Testis (tissue), 3 donors: ENCODE data around the gene SH3RF3. TPM values are rescaled to one million over a fixed set of nuclear protein-coding genes. Genes with fewer than 3 reads are reported as not detected.

Experiments
- DNase-seq: peaks from one replicate; pipeline ENCODE4 v3.0.0-alpha.2; 2019
- H3K27ac ChIP-seq, 2 donors: fragments of 200-600 bp; sonication (generic); one replicate each; pipeline ENCODE4 v1.5.1; 2019
- H3K27me3 ChIP-seq: fragments of 200-600 bp; sonication (generic); one replicate; pipeline ENCODE4 v1.5.1; 2019
- H3K36me3 ChIP-seq: fragments of 200-600 bp; sonication (generic); one replicate; pipeline ENCODE4 v1.5.1; 2017; ENCODE audit warnings: low read depth; ENCODE audit errors: missing control alignments
- H3K4me1 ChIP-seq: fragments of 200-600 bp; sonication (generic); one replicate; pipeline ENCODE4 v1.5.1; 2019
- H3K4me3 ChIP-seq, 2 donors: fragments of 200-600 bp; sonication (generic); one replicate each; pipeline ENCODE4 v1.5.1; 2017 to 2019
- H3K9me3 ChIP-seq: fragments of 200-600 bp; sonication (generic); one replicate; pipeline ENCODE4 v1.5.1; 2017
- POLR2A ChIP-seq: fragments of 450-650 bp; IDR thresholded peaks from one replicate; pipeline ENCODE4 v1.6.1; 2017; ENCODE audit warnings: antibody characterized with exemption, mild to moderate bottlenecking, moderate library complexity
- WGBS, 2 donors: methylation state at CpG; one replicate each; pipeline ENCODE4 v1.1.5; 2018; 5-methylcytosine and 5-hydroxymethylcytosine counted together
- intact Hi-C: fragments of 100-400 bp; cut with DNase I; formaldehyde crosslinking; loops from one replicate; pipeline ENCODE4 v1.15.1; 2023; ENCODE audit warnings: low total_unique reads
- polyA plus RNA-seq: library from polyadenylated mRNA; stranded (reverse); fragments of 350-450 nt; fragmentation: Illumina TruSeq; extraction: RNeasy Lipid Tissue Mini Kit (QIAGEN cat#74804); gene quantifications from one replicate; pipeline ENCODE4 v1.2.3, GENCODE V29; 2014; ENCODE audit warnings: low read depth, low replicate concordance; ENCODE audit not compliant: insufficient read depth
- total RNA-seq, 2 donors: library from RNA; depleted of rRNA; stranded (reverse); fragments of >200 nt; gene quantifications; one replicate each; pipeline ENCODE4 v1.2.3, GENCODE V29; 2016
- TF ChIP-seq, protein P1 (sequence below), 3 experiments: fragments of 450-650 bp in 2 of 3; fragments of 200-600 bp in 1 of 3; sonication (generic) in 1 of 3; IDR thresholded peaks; one replicate each; pipeline ENCODE4 v1.5.1; 2016 to 2019; ENCODE audit warnings: antibody characterized with exemption in 3 of 3, mild to moderate bottlenecking in 2 of 3, moderate library complexity in 1 of 3

Gene SH3RF3
- total and polyA plus RNA-seq, 3 donors from 2014 or later: 9.3 to 20.1 (median 16.5) TPM

DNA sequence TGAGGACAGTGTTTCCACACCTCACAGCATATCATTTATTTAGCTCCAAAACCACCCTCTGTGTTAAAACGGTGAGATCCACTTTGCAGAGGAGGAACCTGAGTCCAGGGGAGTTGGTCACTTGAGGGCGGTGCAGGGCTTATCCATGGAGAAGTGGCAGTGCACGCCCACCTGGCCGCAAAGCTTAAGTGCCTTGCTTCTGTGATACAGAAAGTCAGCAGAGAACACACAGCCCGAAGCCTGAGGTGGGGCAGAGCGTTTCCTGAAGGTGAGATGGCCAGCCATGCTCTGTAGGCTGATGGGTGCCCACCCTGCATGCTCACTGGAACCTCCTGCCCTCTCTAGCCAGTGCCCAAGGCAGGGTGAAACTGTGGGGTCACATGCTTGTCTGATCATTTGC, 87.3 kb downstream of the SH3RF3 start:
- Histone ChIP-seq H3K4me1 (no peaks in the 10 kb centered on the region), H3K4me3 (no peak overlapping the region), H3K36me3 (no peaks in the 10 kb centered on the region), H3K9me3 (no peaks in the 10 kb centered on the region), H3K27ac (no peak overlapping the region), H3K27me3 (no peaks in the 10 kb centered on the region)
- intact Hi-C loops: no loop called here
- no peak for DNase-seq
- TF ChIP-seq, protein P1, sequence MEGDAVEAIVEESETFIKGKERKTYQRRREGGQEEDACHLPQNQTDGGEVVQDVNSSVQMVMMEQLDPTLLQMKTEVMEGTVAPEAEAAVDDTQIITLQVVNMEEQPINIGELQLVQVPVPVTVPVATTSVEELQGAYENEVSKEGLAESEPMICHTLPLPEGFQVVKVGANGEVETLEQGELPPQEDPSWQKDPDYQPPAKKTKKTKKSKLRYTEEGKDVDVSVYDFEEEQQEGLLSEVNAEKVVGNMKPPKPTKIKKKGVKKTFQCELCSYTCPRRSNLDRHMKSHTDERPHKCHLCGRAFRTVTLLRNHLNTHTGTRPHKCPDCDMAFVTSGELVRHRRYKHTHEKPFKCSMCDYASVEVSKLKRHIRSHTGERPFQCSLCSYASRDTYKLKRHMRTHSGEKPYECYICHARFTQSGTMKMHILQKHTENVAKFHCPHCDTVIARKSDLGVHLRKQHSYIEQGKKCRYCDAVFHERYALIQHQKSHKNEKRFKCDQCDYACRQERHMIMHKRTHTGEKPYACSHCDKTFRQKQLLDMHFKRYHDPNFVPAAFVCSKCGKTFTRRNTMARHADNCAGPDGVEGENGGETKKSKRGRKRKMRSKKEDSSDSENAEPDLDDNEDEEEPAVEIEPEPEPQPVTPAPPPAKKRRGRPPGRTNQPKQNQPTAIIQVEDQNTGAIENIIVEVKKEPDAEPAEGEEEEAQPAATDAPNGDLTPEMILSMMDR (IDR thresholded peaks at IDR 0.05): no peak
- no peak for TF ChIP-seq POLR2A
- WGBS, 2 donors: 77 to 86% methylated on average over 6 of the region's 6 CpGs

DNA sequence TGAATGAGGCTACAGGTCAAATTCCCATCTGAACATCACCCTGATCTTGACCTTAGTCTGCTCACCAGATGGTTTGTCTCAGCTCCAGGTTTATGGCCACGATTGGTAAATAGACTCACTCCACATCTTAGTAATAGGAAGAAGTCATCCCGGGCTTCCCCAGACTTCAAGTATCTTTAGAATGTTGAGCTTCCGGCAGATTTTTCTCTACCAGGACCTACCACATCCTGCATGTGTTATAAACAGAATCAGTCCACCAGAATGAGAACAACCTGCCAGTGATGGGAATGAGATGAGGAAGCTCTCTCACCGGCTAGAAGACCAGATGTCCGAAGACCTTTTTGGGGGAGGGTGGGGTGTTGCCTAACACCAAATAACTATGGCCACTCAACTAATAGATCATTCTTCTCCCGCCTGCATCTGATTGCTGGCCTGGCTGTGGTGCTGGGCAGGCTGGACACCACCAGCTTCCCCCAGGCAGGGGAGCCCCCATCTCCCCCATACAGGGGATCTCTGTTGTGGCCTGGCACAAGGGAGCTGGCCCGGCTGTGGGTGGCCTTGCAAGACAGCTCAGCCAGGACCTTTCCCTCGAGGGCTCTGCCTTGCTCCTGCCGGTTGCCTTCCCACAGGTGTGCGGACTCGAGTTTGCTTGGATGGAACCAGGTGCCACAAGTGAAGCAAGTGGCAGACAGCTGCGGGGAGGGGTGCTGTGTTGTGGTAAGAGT, 88.5 kb downstream of the SH3RF3 start:
- Histone ChIP-seq H3K27me3 (no peaks in the 10 kb centered on the region), H3K4me1 (no peaks in the 10 kb centered on the region), H3K4me3 (no peak overlapping the region), H3K9me3 (no peaks in the 10 kb centered on the region), H3K27ac (no peak overlapping the region), H3K36me3 (no peaks in the 10 kb centered on the region)
- TF ChIP-seq POLR2A: no peak
- TF ChIP-seq, protein P1 (IDR thresholded peaks at IDR 0.05): no peak
- WGBS, 2 donors: 76 to 88% methylated on average over 9 to 12 of the region's 12 CpGs
- intact Hi-C loops: no loop called here
- no peak for DNase-seq

DNA sequence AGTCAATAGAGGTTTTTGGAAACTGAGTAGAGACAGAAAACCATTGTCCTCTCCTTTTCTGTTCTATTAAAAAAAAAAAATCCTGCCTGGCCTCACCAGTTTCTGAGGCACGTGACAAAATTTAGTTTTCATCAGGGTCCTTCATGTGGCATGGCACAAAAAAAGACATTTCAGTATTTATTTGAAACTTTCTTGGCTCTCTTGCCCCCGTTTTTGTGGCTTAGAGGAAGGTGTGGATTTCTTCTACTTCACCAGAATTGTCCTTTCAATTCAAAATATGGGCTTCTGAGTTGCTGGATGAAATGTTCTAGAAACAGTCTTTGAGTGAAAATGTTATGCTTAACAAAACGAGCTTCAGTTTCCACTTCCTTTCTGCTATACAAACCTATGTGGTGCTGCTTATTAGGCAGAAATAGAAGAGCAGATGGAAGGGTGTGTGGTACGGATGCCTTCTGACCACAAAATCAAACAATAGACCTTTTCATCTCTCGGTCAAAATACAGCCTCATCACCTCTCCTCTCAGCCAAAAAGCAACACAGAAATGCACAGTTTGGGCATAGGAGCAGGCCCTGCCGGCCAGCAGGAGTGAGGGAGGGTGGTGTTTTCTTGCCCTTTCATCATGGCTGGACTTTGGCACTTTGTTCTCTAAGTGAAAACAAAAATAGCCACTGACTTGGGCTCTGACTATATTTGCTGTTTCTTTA, 89.2 kb downstream of the SH3RF3 start:
- H3K4me1 ChIP-seq: no peaks in the 10 kb centered on the region
- H3K27me3 ChIP-seq: no peaks in the 10 kb centered on the region
- H3K4me3 ChIP-seq: no peak overlapping the region
- intact Hi-C loops: no loop called here
- no peaks in the 10 kb centered on the region for H3K9me3 ChIP-seq
- H3K27ac ChIP-seq: peak overlapping the region in 1 of 2 donors; percentile 4
- no peaks in the 10 kb centered on the region for H3K36me3 ChIP-seq
- TF ChIP-seq POLR2A: no peak
- TF ChIP-seq, protein P1 (IDR thresholded peaks at IDR 0.05): no peak
- DNase-seq: no peak
- 62 to 64% methylated on average over 6 of the region's 6 CpGs for WGBS, 2 donors

DNA sequence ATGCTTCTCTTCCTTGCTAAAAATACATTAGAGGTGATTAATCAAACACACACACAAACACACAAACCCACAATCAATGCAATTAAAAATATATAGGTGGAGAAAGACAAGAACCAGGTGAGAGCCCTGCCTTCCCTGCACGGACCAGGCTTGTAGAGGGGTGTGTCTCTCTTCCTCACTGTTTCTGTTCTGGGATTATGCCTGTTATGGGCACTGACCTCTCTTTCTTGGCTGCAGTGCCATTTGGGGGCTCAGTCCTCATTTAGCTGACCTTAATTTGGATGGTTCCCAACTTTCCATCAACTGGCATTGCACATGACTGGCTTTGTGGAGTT, 89.8 kb downstream of the SH3RF3 start:
- WGBS, 2 donors: 70 to 80% methylated on average over 1 of the region's 1 CpG
- Histone ChIP-seq H3K36me3 (no peaks in the 10 kb centered on the region), H3K9me3 (no peaks in the 10 kb centered on the region), H3K4me1 (no peaks in the 10 kb centered on the region), H3K27ac (no peak overlapping the region), H3K27me3 (no peaks in the 10 kb centered on the region), H3K4me3 (no peak overlapping the region)
- intact Hi-C loops: no loop called here
- no peak for DNase-seq
- no peak for TF ChIP-seq POLR2A
- TF ChIP-seq, protein P1 (IDR thresholded peaks at IDR 0.05): no peak
